ENCODE measurements around the gene CSTF2T.

CSTF2T gene

DNA sequence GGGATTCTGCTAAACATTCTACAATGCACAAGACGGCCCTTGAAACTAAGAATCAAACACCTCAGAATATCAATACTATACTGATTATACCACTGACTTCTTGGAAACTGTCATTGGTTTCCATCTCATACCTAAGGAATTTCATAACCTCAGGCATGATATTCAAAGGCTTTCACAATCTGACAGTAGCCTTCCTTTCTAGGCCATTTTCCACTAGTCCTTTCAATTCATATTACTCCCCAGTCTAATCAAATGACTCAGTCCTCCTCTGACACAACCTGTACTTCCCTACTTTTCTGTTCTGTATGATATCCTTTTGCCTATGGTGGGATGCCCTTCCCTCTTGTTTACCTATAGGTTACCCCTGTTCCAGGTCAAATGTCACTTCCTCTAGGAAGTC, 48.3 kb downstream of the CSTF2T start:
- Histone ChIP-seq H3K4me3 (IDR thresholded peaks at IDR 0.05; ENCODE audit: insufficient read depth, low read depth, low read length) (no peak overlapping the region), H3K27me3 (ENCODE audit: insufficient read depth, low read depth) (no peaks in the 10 kb centered on the region), H3K36me3 (ENCODE audit: insufficient read depth) (no peaks in the 10 kb centered on the region), H2AFZ (ENCODE audit: low read depth) (no peak overlapping the region), H3K27ac (no peak overlapping the region), H3K9ac (no peak overlapping the region), H3K79me2 (ENCODE audit: insufficient read depth, low read depth) (no peaks in the 10 kb centered on the region), H3K4me2 (no peak overlapping the region), H3K4me1 (ENCODE audit: low read depth, poor library complexity, severe bottlenecking) (no peaks in the 10 kb centered on the region), H4K20me1 (ENCODE audit: insufficient read depth) (no peaks in the 10 kb centered on the region)
- TF ChIP-seq, protein P1, sequence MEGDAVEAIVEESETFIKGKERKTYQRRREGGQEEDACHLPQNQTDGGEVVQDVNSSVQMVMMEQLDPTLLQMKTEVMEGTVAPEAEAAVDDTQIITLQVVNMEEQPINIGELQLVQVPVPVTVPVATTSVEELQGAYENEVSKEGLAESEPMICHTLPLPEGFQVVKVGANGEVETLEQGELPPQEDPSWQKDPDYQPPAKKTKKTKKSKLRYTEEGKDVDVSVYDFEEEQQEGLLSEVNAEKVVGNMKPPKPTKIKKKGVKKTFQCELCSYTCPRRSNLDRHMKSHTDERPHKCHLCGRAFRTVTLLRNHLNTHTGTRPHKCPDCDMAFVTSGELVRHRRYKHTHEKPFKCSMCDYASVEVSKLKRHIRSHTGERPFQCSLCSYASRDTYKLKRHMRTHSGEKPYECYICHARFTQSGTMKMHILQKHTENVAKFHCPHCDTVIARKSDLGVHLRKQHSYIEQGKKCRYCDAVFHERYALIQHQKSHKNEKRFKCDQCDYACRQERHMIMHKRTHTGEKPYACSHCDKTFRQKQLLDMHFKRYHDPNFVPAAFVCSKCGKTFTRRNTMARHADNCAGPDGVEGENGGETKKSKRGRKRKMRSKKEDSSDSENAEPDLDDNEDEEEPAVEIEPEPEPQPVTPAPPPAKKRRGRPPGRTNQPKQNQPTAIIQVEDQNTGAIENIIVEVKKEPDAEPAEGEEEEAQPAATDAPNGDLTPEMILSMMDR (conservative IDR thresholded peaks at IDR 0.05; ENCODE audit: low read depth, low read length) = no peak

DNA sequence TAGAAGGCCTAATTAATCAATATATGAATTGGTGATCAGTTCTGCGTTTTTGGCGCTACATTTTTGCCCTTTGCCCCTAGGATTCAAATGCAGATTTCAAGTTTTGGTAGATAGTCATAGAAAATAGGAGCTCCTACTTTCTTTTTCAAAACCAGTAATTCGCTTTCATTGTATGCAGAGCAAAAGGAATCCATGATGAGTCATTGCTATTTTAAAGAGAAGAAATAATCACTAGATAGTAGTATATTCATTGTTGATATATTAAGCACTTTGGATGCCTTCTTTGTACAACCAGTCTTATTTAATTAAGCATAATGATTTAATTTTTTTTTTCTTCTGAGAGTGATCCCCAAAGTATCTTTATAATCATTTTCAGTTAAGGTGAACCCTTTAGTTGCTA, 50.3 kb downstream of the CSTF2T start:
- H3K27ac ChIP-seq = no peak overlapping the region
- TF ChIP-seq, protein P1 (conservative IDR thresholded peaks at IDR 0.05; ENCODE audit: low read depth, low read length) = no peak
- no peak overlapping the region for H3K4me3 ChIP-seq (IDR thresholded peaks at IDR 0.05; ENCODE audit: insufficient read depth, low read depth, low read length)
- no peaks in the 10 kb centered on the region for H3K4me1 ChIP-seq (ENCODE audit: low read depth, poor library complexity, severe bottlenecking)
- H2AFZ ChIP-seq (ENCODE audit: low read depth) = no peak overlapping the region
- no peaks in the 10 kb centered on the region for H4K20me1 ChIP-seq (ENCODE audit: insufficient read depth)
- H3K36me3 ChIP-seq (ENCODE audit: insufficient read depth) = no peaks in the 10 kb centered on the region
- no peaks in the 10 kb centered on the region for H3K27me3 ChIP-seq (ENCODE audit: insufficient read depth, low read depth)
- no peak overlapping the region for H3K9ac ChIP-seq
- H3K4me2 ChIP-seq = no peak overlapping the region
- no peaks in the 10 kb centered on the region for H3K79me2 ChIP-seq (ENCODE audit: insufficient read depth, low read depth)
